ENCODE results near the gene TBC1D1. TPM values are rescaled to one million over a fixed set of nuclear protein-coding genes. Genes with fewer than 3 reads are reported as not detected.

The TBC1D1 gene
- polyA plus RNA-seq, 3 donors = 23.3 to 70.0 (median 31.5) TPM

GRCh38 chr4:37845201-37845600 is 45.7 kb upstream of the TBC1D1 start:
- peak overlapping the region in 1 of 2 donors; percentile 18 for H3K27ac ChIP-seq (ENCODE audit: low read depth in 1 of 2, low read length in 2 of 2)
- H3K27me3 Mint-ChIP-seq (ENCODE audit: low read depth in 3 of 3) = no peaks in the 10 kb centered on the region
- H3K4me3 ChIP-seq (replicated peaks in 1 of 3; ENCODE audit: low read depth in 2 of 3, low read length in 3 of 3) = no peak overlapping the region
- no peaks in the 10 kb centered on the region for H4K20me1 ChIP-seq (ENCODE audit: insufficient read depth, low read length)
- H3K36me3 ChIP-seq (replicated peaks in 1 of 2; ENCODE audit: control insufficient read depth in 1 of 2, insufficient read depth in 2 of 2, low read length in 2 of 2) = peaks cover 70 to 93% of the 10 kb centered on the region in 2 donors
- peaks cover 6% of the 10 kb centered on the region for H3K4me1 Mint-ChIP-seq
- no peak for DNase-seq
- peak overlapping the region in 1 of 7 donors; percentile 60 for H3K27ac Mint-ChIP-seq
- H2AFZ ChIP-seq (ENCODE audit: insufficient read depth, low read depth, low read length, poor library complexity, severe bottlenecking) = no peak overlapping the region
- no peaks in the 10 kb centered on the region for H3K27me3 ChIP-seq (ENCODE audit: control insufficient read depth in 2 of 2, insufficient read depth in 2 of 2, low read length in 2 of 2)
- no peak for TF ChIP-seq CTCF (IDR thresholded peaks at IDR 0.05)
- H3K9ac ChIP-seq (ENCODE audit: insufficient read depth, low read length, poor library complexity, severe bottlenecking) = no peak overlapping the region
- no peaks in the 10 kb centered on the region for H3K4me1 ChIP-seq (ENCODE audit: control insufficient read depth in 1 of 2, insufficient read depth in 2 of 2, low read length in 2 of 2)
- H3K4me3 Mint-ChIP-seq = no peak overlapping the region
- no peak overlapping the region for H3K4me2 ChIP-seq (replicated peaks; ENCODE audit: extremely low read depth, low read length, poor library complexity, severe bottlenecking)
- H3K9me3 Mint-ChIP-seq = no peaks in the 10 kb centered on the region
- peaks cover 3% of the 10 kb centered on the region for H3K79me2 ChIP-seq (ENCODE audit: insufficient read depth, low read length)
- H3K36me3 Mint-ChIP-seq = peaks cover 66 to 82% of the 10 kb centered on the region in 2 donors
- 100% methylated on average over 2 of the region's 4 CpGs for WGBS (ENCODE audit: insufficient coverage)
- intact Hi-C loops (cut with micrococcal nuclease) = no loop called here
- no peaks in the 10 kb centered on the region for H3K9me3 ChIP-seq (replicated peaks in 1 of 2; ENCODE audit: control insufficient read depth in 1 of 2, insufficient read depth in 1 of 2, low read length in 2 of 2)

GRCh38 chr4:37847311-37847884 is 43.5 kb upstream of the TBC1D1 start:
- no peaks in the 10 kb centered on the region for H3K9me3 Mint-ChIP-seq
- peaks cover 7 to 13% of the 10 kb centered on the region in 2 donors for H3K4me1 ChIP-seq (ENCODE audit: control insufficient read depth in 1 of 2, insufficient read depth in 2 of 2, low read length in 2 of 2)
- peak overlapping the region in 3 of 7 donors; percentile 48 to 61 (median 51) for H3K27ac Mint-ChIP-seq
- no peaks in the 10 kb centered on the region for H3K27me3 Mint-ChIP-seq (ENCODE audit: low read depth in 3 of 3)
- no peak for TF ChIP-seq CTCF (IDR thresholded peaks at IDR 0.05)
- WGBS (ENCODE audit: insufficient coverage) = no CpG with 5 or more reads among the region's 5 CpGs
- H3K4me2 ChIP-seq (replicated peaks; ENCODE audit: extremely low read depth, low read length, poor library complexity, severe bottlenecking) = no peak overlapping the region
- no peak overlapping the region for H3K4me3 Mint-ChIP-seq
- no peak for DNase-seq
- peaks cover 3% of the 10 kb centered on the region for H3K79me2 ChIP-seq (ENCODE audit: insufficient read depth, low read length)
- H3K9ac ChIP-seq (ENCODE audit: insufficient read depth, low read length, poor library complexity, severe bottlenecking) = no peak overlapping the region
- intact Hi-C loops (cut with micrococcal nuclease) = no loop called here
- no peak overlapping the region for H3K4me3 ChIP-seq (replicated peaks in 1 of 3; ENCODE audit: low read depth in 2 of 3, low read length in 3 of 3)
- H3K9me3 ChIP-seq (replicated peaks in 1 of 2; ENCODE audit: control insufficient read depth in 1 of 2, insufficient read depth in 1 of 2, low read length in 2 of 2) = no peaks in the 10 kb centered on the region
- H4K20me1 ChIP-seq (ENCODE audit: insufficient read depth, low read length) = no peaks in the 10 kb centered on the region
- no peak overlapping the region for H2AFZ ChIP-seq (ENCODE audit: insufficient read depth, low read depth, low read length, poor library complexity, severe bottlenecking)
- peaks cover 19% of the 10 kb centered on the region for H3K4me1 Mint-ChIP-seq
- H3K27ac ChIP-seq (ENCODE audit: low read depth in 1 of 2, low read length in 2 of 2) = no peak overlapping the region
- H3K27me3 ChIP-seq (ENCODE audit: control insufficient read depth in 2 of 2, insufficient read depth in 2 of 2, low read length in 2 of 2) = no peaks in the 10 kb centered on the region
- H3K36me3 ChIP-seq (replicated peaks in 1 of 2; ENCODE audit: control insufficient read depth in 1 of 2, insufficient read depth in 2 of 2, low read length in 2 of 2) = peaks cover 53 to 75% of the 10 kb centered on the region in 2 donors
- peaks cover 52 to 80% of the 10 kb centered on the region in 2 donors for H3K36me3 Mint-ChIP-seq

Data from CD14-positive monocyte (primary cell).